CMK (cell line): ENCODE data around the gene NSG1.

Experiments
- DNase-seq: peaks from one replicate; pipeline ENCODE4 v3.0.0-alpha.2; 2010; ENCODE audit warnings: low read depth

NSG1 gene

GRCh38 chr4:4374388-4375098 is 12.4 kb upstream of the NSG1 start:
- no peak for DNase-seq

GRCh38 chr4:4376074-4376473 is 10.8 kb upstream of the NSG1 start:
- DNase-seq: no peak

- no peak for DNase-seq
These were observed 9.7 kb upstream of the NSG1 start for GRCh38 chr4:4377191-4377590.

- no peak for DNase-seq
These were observed 9.0 kb upstream of the NSG1 start for GRCh38 chr4:4377732-4378460.

GRCh38 chr4:4379540-4380087 is 7.3 kb upstream of the NSG1 start:
- DNase-seq: no peak

- DNase-seq: no peak
These were observed 3.8 kb upstream of the NSG1 start for GRCh38 chr4:4383085-4383484.

- DNase-seq: no peak
These were observed 2.1 kb upstream of the NSG1 start for GRCh38 chr4:4384837-4385236.

- DNase-seq: no peak
These were observed 1.1 kb upstream of the NSG1 start for GRCh38 chr4:4385729-4386295.

- no peak for DNase-seq
These were observed 586 bp upstream of the NSG1 start for GRCh38 chr4:4386296-4386735.

GRCh38 chr4:4387531-4388310 is 819 bp downstream of the NSG1 start:
- DNase-seq: no peak

GRCh38 chr4:4388311-4388790 is 1.4 kb downstream of the NSG1 start:
- DNase-seq: no peak

GRCh38 chr4:4388836-4389575 is 2.1 kb downstream of the NSG1 start:
- no peak for DNase-seq

- no peak for DNase-seq
These were observed 3.1 kb downstream of the NSG1 start for GRCh38 chr4:4390046-4390445.

GRCh38 chr4:4390515-4391240 is 3.8 kb downstream of the NSG1 start:
- DNase-seq: no peak

- DNase-seq: no peak
These were observed 5.0 kb downstream of the NSG1 start for GRCh38 chr4:4391866-4392265.

GRCh38 chr4:4392501-4393183 is 5.7 kb downstream of the NSG1 start:
- DNase-seq: no peak

- DNase-seq: no peak
These were observed 7.7 kb downstream of the NSG1 start for GRCh38 chr4:4394644-4395043.

GRCh38 chr4:4395371-4395770 is 8.5 kb downstream of the NSG1 start:
- no peak for DNase-seq

- DNase-seq: no peak
These were observed 9.1 kb downstream of the NSG1 start for GRCh38 chr4:4395849-4396627.
